Keratinocyte (primary cell): ENCODE measurements around the gene HNRNPU.

Experiments used
- EZH2 ChIP-seq: IDR thresholded peaks from one replicate; pipeline ENCODE4 v1.6.1; 2012; ENCODE audit warnings: inconsistent platforms, mild to moderate bottlenecking, low read length, moderate library complexity
- TF ChIP-seq, protein P1 (sequence below), 3 experiments: IDR thresholded peaks in 1 of 3; conservative IDR thresholded peaks in 1 of 3; optimal IDR thresholded peaks in 1 of 3; 2 replicates in 2 of 3; 3 replicates in 1 of 3; pipeline versions ENCODE3 to v1.5.1; 2011; ENCODE audit warnings: low read length in 3 of 3, mild to moderate bottlenecking in 3 of 3, moderate library complexity in 2 of 3, control low read depth in 1 of 3, inconsistent platforms in 1 of 3; ENCODE audit not compliant: insufficient read depth in 2 of 3; ENCODE audit errors: extremely low read depth in 1 of 3

- TF ChIP-seq, protein P1, sequence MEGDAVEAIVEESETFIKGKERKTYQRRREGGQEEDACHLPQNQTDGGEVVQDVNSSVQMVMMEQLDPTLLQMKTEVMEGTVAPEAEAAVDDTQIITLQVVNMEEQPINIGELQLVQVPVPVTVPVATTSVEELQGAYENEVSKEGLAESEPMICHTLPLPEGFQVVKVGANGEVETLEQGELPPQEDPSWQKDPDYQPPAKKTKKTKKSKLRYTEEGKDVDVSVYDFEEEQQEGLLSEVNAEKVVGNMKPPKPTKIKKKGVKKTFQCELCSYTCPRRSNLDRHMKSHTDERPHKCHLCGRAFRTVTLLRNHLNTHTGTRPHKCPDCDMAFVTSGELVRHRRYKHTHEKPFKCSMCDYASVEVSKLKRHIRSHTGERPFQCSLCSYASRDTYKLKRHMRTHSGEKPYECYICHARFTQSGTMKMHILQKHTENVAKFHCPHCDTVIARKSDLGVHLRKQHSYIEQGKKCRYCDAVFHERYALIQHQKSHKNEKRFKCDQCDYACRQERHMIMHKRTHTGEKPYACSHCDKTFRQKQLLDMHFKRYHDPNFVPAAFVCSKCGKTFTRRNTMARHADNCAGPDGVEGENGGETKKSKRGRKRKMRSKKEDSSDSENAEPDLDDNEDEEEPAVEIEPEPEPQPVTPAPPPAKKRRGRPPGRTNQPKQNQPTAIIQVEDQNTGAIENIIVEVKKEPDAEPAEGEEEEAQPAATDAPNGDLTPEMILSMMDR (optimal IDR thresholded peaks at IDR 0.05 in 1 of 3, IDR thresholded peaks at IDR 0.05 in 1 of 3, conservative IDR thresholded peaks at IDR 0.05 in 1 of 3; ENCODE audit: extremely low read depth in 1 of 3, insufficient read depth in 2 of 3, low read length in 3 of 3) = no peak
- TF ChIP-seq EZH2 = no peak
Measured at GRCh38 chr1:244878681-244879080, 14.3 kb upstream of the HNRNPU start.
